Activated T-helper 1 cell treated with anti-CD3 and anti-CD28 coated beads, Interleukin-12 subunit alpha, Interleukin-12 subunit beta, Interleukin-2, Interleukin-4 antibody, amounts not matched to agents 30 ng/mL and 10 ng/mL and 1 ng/mL, durations not matched to agents 14 hours and 24 hours and 36 hours (primary cell): ENCODE data around the gene SKI. TPM values are rescaled to one million over a fixed set of nuclear protein-coding genes. Genes with fewer than 3 reads are reported as not detected.

Source experiments
- DNase-seq: peaks from one replicate; pipeline ENCODE4 v3.0.0; 2021; ENCODE audit warnings: low spot score
- H3K27ac Mint-ChIP-seq: one replicate; pipeline ENCODE4 v1.8.0; 2021; ENCODE audit warnings: mild to moderate bottlenecking, mixed read lengths
- H3K27me3 Mint-ChIP-seq: one replicate; pipeline ENCODE4 v1.8.0; 2022; ENCODE audit warnings: mild to moderate bottlenecking, moderate library complexity, mixed read lengths; ENCODE audit not compliant: insufficient read depth
- H3K36me3 Mint-ChIP-seq: one replicate; pipeline ENCODE4 v1.8.0; 2021; ENCODE audit warnings: low read depth, mixed read lengths
- H3K4me1 Mint-ChIP-seq: one replicate; pipeline ENCODE4 v1.8.0; 2021; ENCODE audit warnings: low read depth, mixed read lengths
- H3K4me3 Mint-ChIP-seq: one replicate; pipeline ENCODE4 v1.8.0; 2021; ENCODE audit warnings: mild to moderate bottlenecking, moderate library complexity, mixed read lengths
- H3K9me3 Mint-ChIP-seq: one replicate; pipeline ENCODE4 v1.8.0; 2021; ENCODE audit warnings: mixed read lengths
- intact Hi-C: fragments of 100-400 bp; cut with micrococcal nuclease; formaldehyde crosslinking; loops from one replicate; pipeline ENCODE4 v1.15.1; 2024
- total RNA-seq: library from RNA; stranded (reverse); gene quantifications from 2 replicates; pipeline ENCODE4 v1.2.3, GENCODE V29; 2022

Gene SKI
- total RNA-seq, 1 donor from 2014 or later, result 38.3 TPM

GRCh38 chr1:2347896-2348295 lies 119.8 kb downstream of the SKI start:
- H3K4me1 Mint-ChIP-seq, result no peaks in the 10 kb centered on the region
- H3K27ac Mint-ChIP-seq, result no peak overlapping the region
- H3K36me3 Mint-ChIP-seq, result no peaks in the 10 kb centered on the region
- H3K4me3 Mint-ChIP-seq, result no peak overlapping the region
- DNase-seq, result no peak
- peaks cover 3% of the 10 kb centered on the region for H3K27me3 Mint-ChIP-seq
- H3K9me3 Mint-ChIP-seq, result no peaks in the 10 kb centered on the region
- intact Hi-C loops, result no loop called here

GRCh38 chr1:2348346-2349325 lies 120.5 kb downstream of the SKI start:
- no peak for DNase-seq
- Mint-ChIP-seq H3K27ac (no peak overlapping the region), H3K36me3 (no peaks in the 10 kb centered on the region), H3K9me3 (no peaks in the 10 kb centered on the region), H3K4me1 (no peaks in the 10 kb centered on the region), H3K27me3 (peaks cover 3% of the 10 kb centered on the region), H3K4me3 (no peak overlapping the region)
- intact Hi-C loops, result no loop called here

GRCh38 chr1:2349806-2350205 lies 121.7 kb downstream of the SKI start:
- Mint-ChIP-seq H3K36me3 (no peaks in the 10 kb centered on the region), H3K27me3 (peaks cover 3% of the 10 kb centered on the region), H3K4me3 (no peak overlapping the region), H3K27ac (no peak overlapping the region), H3K4me1 (no peaks in the 10 kb centered on the region), H3K9me3 (no peaks in the 10 kb centered on the region)
- DNase-seq, result no peak
- intact Hi-C loops, result no loop called here

- no peak for DNase-seq
- Mint-ChIP-seq H3K36me3 (no peaks in the 10 kb centered on the region), H3K4me3 (no peak overlapping the region), H3K4me1 (no peaks in the 10 kb centered on the region), H3K27me3 (peaks cover 3% of the 10 kb centered on the region), H3K9me3 (no peaks in the 10 kb centered on the region), H3K27ac (no peak overlapping the region)
- intact Hi-C loops, result no loop called here
Observed at GRCh38 chr1:2350501-2350900, 122.4 kb downstream of the SKI start.

- Mint-ChIP-seq H3K4me3 (no peak overlapping the region), H3K9me3 (no peaks in the 10 kb centered on the region), H3K27ac (no peak overlapping the region), H3K4me1 (no peaks in the 10 kb centered on the region), H3K36me3 (no peaks in the 10 kb centered on the region), H3K27me3 (peaks cover 3% of the 10 kb centered on the region)
- intact Hi-C loops, result no loop called here
- no peak for DNase-seq
Observed at GRCh38 chr1:2350911-2351655, 123.0 kb downstream of the SKI start.

GRCh38 chr1:2351723-2352122 lies 123.6 kb downstream of the SKI start:
- intact Hi-C loops, result no loop called here
- Mint-ChIP-seq H3K9me3 (no peaks in the 10 kb centered on the region), H3K4me1 (no peaks in the 10 kb centered on the region), H3K4me3 (no peak overlapping the region), H3K27me3 (peaks cover 3% of the 10 kb centered on the region), H3K27ac (no peak overlapping the region), H3K36me3 (no peaks in the 10 kb centered on the region)
- no peak for DNase-seq

- H3K27ac Mint-ChIP-seq, result no peak overlapping the region
- H3K36me3 Mint-ChIP-seq, result no peaks in the 10 kb centered on the region
- DNase-seq, result no peak
- H3K4me1 Mint-ChIP-seq, result no peaks in the 10 kb centered on the region
- intact Hi-C loops, result no loop called here
- no peaks in the 10 kb centered on the region for H3K9me3 Mint-ChIP-seq
- no peak overlapping the region for H3K4me3 Mint-ChIP-seq
- H3K27me3 Mint-ChIP-seq, result peaks cover 3% of the 10 kb centered on the region
Observed at GRCh38 chr1:2352341-2352896, 124.3 kb downstream of the SKI start.

- Mint-ChIP-seq H3K27me3 (peaks cover 3% of the 10 kb centered on the region), H3K27ac (no peak overlapping the region)
Observed at GRCh38 chr1:2352897-2353550, 124.9 kb downstream of the SKI start.

GRCh38 chr1:2353551-2354438 lies 125.7 kb downstream of the SKI start:
- Mint-ChIP-seq H3K4me3 (no peak overlapping the region), H3K4me1 (no peaks in the 10 kb centered on the region), H3K36me3 (no peaks in the 10 kb centered on the region), H3K27me3 (peaks cover 3% of the 10 kb centered on the region), H3K27ac (no peak overlapping the region), H3K9me3 (no peaks in the 10 kb centered on the region)
- intact Hi-C loops, result no loop called here
- no peak for DNase-seq

More at GRCh38 chr1:2352897-2353550, 124.9 kb downstream of the SKI start:
- Mint-ChIP-seq H3K4me3 (no peak overlapping the region), H3K9me3 (no peaks in the 10 kb centered on the region), H3K36me3 (no peaks in the 10 kb centered on the region), H3K4me1 (no peaks in the 10 kb centered on the region)
- intact Hi-C loops, result no loop called here
- DNase-seq, result no peak

- Mint-ChIP-seq H3K9me3 (no peaks in the 10 kb centered on the region), H3K27me3 (peaks cover 3% of the 10 kb centered on the region), H3K36me3 (no peaks in the 10 kb centered on the region), H3K4me1 (no peaks in the 10 kb centered on the region), H3K4me3 (no peak overlapping the region), H3K27ac (no peak overlapping the region)
- DNase-seq, result no peak
- intact Hi-C loops, result no loop called here
Observed at GRCh38 chr1:2354511-2355372, 126.6 kb downstream of the SKI start.

- Mint-ChIP-seq H3K4me3 (no peak overlapping the region), H3K4me1 (no peaks in the 10 kb centered on the region), H3K27ac (no peak overlapping the region), H3K9me3 (no peaks in the 10 kb centered on the region), H3K27me3 (peaks cover 3% of the 10 kb centered on the region), H3K36me3 (no peaks in the 10 kb centered on the region)
- intact Hi-C loops, result no loop called here
- DNase-seq, result no peak
Observed at GRCh38 chr1:2355373-2356261, 127.5 kb downstream of the SKI start.
